ENCODE measurements around the gene FPR1. TPM values are rescaled to one million over a fixed set of nuclear protein-coding genes. Genes with fewer than 3 reads are reported as not detected.

Gene FPR1
- total RNA-seq, 1 donor from 2014 or later, result not detected

DNA sequence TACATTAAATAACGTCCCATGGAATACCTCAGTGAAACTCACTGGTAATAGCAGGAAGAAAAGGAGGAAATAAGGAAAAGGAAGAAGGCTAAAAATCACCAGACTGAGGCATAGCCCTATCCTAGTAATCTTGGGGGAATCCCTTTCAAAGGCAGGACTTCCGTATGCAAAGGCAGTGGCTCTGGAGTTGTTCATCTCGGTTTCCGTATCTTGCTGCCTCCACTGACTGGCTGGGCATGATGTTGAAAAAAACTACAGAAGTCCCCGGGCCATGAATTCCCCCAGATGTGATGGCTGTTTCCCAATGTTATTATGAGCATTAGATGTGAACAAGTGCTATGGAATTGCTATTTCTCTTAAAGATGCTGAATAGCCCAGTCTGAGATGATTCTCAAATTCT, 14.8 kb upstream of the FPR1 start:
- TF ChIP-seq, protein P1, sequence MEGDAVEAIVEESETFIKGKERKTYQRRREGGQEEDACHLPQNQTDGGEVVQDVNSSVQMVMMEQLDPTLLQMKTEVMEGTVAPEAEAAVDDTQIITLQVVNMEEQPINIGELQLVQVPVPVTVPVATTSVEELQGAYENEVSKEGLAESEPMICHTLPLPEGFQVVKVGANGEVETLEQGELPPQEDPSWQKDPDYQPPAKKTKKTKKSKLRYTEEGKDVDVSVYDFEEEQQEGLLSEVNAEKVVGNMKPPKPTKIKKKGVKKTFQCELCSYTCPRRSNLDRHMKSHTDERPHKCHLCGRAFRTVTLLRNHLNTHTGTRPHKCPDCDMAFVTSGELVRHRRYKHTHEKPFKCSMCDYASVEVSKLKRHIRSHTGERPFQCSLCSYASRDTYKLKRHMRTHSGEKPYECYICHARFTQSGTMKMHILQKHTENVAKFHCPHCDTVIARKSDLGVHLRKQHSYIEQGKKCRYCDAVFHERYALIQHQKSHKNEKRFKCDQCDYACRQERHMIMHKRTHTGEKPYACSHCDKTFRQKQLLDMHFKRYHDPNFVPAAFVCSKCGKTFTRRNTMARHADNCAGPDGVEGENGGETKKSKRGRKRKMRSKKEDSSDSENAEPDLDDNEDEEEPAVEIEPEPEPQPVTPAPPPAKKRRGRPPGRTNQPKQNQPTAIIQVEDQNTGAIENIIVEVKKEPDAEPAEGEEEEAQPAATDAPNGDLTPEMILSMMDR (IDR thresholded peaks at IDR 0.05), result no peak
- H3K36me3 Mint-ChIP-seq (ENCODE audit: low read depth), result no peaks in the 10 kb centered on the region
- H3K27me3 Mint-ChIP-seq (ENCODE audit: low read depth), result no peaks in the 10 kb centered on the region
- no peaks in the 10 kb centered on the region for H3K4me1 Mint-ChIP-seq (ENCODE audit: low read depth)
- H3K4me3 Mint-ChIP-seq (ENCODE audit: unreplicated experiment), result no peak overlapping the region
- peaks cover 7% of the 10 kb centered on the region for H3K9me3 Mint-ChIP-seq (ENCODE audit: low read depth)
- no peak for DNase-seq (ENCODE audit: low spot score)
- no peak overlapping the region for H3K27ac Mint-ChIP-seq (ENCODE audit: unreplicated experiment)

DNA sequence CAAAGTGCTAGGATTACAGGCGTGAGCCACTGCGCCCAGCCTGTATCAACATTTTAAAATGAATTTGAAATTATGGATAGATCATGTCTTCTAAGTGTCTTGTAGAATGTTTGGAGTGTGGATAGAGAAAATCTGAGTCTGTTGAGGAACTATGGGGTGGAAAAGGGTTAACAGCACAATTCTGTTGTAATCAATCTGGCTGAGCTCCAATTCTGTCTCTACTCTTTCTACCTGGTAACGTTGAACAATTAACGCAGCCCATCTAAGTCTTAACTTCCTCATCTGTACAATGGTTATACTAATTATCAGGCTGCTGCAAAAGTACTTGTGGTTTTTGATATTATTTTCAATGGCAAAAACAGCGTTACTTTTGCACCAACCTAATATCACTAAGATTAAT, 13.4 kb upstream of the FPR1 start:
- TF ChIP-seq, protein P1 (IDR thresholded peaks at IDR 0.05), result no peak
- no peaks in the 10 kb centered on the region for H3K27me3 Mint-ChIP-seq (ENCODE audit: low read depth)
- no peak overlapping the region for H3K4me3 Mint-ChIP-seq (ENCODE audit: unreplicated experiment)

DNA sequence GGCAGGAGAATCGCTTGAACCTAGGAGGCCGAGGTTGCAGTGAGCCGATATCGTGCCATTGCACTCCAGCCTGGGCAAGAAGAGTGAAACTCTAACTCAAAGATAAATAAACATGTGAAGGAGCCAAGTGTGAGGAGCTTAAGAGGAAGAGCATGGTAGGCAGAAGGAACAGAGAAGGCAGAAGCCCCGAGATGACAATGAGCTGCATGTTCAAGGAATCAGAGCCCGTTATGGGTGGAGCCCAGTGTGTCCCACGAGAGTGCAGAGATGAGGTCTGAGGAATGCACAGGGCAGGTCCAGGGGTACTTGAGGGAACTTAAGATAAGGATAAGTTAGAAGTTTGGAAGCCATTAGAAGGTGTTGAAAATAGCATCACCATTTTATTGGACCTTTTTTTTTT, 10.0 kb upstream of the FPR1 start:
- Mint-ChIP-seq H3K4me3 (ENCODE audit: unreplicated experiment) (no peak overlapping the region), H3K27me3 (ENCODE audit: low read depth) (no peaks in the 10 kb centered on the region), H3K9me3 (ENCODE audit: low read depth) (peaks cover 9% of the 10 kb centered on the region), H3K36me3 (ENCODE audit: low read depth) (no peaks in the 10 kb centered on the region), H3K27ac (ENCODE audit: unreplicated experiment) (no peak overlapping the region), H3K4me1 (ENCODE audit: low read depth) (no peaks in the 10 kb centered on the region)
- TF ChIP-seq, protein P1 (IDR thresholded peaks at IDR 0.05), result no peak
- no peak for DNase-seq (ENCODE audit: low spot score)

More for the DNA sequence above, 13.4 kb upstream of the FPR1 start:
- H3K4me1 Mint-ChIP-seq (ENCODE audit: low read depth), result no peaks in the 10 kb centered on the region
- peaks cover 7% of the 10 kb centered on the region for H3K9me3 Mint-ChIP-seq (ENCODE audit: low read depth)
- no peak for DNase-seq (ENCODE audit: low spot score)
- H3K27ac Mint-ChIP-seq (ENCODE audit: unreplicated experiment), result no peak overlapping the region
- H3K36me3 Mint-ChIP-seq (ENCODE audit: low read depth), result no peaks in the 10 kb centered on the region

DNA sequence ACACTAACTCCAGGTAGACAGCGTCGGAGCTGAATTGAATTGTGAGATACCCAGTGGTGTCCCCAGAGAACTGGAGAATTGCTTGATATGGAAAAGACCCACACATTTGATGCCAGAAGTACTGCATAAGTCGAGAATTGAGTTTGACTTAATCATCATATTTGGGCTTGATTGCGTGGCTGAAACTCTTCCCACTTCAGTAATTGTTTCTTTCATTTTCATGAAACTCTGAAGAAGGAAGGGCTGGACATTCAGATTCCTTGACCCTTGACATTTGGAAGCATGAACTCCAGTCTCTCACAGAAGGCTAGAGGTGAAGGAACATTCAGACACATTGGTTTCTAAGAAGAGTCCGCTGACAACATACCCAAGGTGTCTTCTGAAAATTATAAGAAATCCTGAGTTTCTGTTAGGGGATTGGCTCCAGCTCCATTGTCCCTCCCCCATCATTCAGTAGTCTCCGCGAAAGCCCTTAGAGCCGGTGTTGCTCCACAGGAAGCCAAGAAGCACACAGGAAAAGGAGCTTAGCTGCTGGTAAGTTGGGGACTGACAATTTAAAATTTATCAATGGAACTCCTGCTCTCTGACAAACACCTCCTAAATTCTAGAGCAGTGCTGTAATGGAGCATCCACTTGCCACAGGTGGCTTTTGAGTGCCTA, 9.1 kb upstream of the FPR1 start, which contains the start of gene FPR2:
Gene FPR2, plus strand, starts transcription at position 484 of the 660 bp plus-strand sequence. CDS start 7,479 bp downstream, outside the sequence.
- no peaks in the 10 kb centered on the region for H3K27me3 Mint-ChIP-seq (ENCODE audit: low read depth)
- TF ChIP-seq, protein P1 (IDR thresholded peaks at IDR 0.05), result no peak
- no peak within 1 kb of the TSS for H3K27ac Mint-ChIP-seq (ENCODE audit: unreplicated experiment)

DNA sequence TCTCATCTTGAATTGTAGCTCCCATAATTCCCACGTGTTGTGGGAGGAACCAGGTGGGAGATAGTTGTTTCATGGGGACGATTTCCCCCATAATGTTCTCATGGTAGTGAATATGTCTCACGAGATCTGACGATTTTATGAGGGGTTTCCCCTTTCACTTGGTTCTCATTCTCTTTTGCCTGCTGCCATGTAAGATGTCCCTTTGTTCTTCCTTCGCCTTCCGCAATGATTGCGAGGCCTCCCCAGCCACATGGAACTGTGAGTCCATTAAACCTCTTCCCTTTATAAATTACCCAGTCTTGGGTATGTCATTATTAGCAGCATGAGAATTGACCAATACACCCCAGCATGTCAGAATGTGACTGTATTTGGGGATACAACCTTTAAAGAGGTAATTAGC, 3.9 kb upstream of the FPR1 start:
- no peaks in the 10 kb centered on the region for H3K36me3 Mint-ChIP-seq (ENCODE audit: low read depth)
- no peaks in the 10 kb centered on the region for H3K27me3 Mint-ChIP-seq (ENCODE audit: low read depth)
- H3K4me1 Mint-ChIP-seq (ENCODE audit: low read depth), result no peaks in the 10 kb centered on the region
- no peak overlapping the region for H3K4me3 Mint-ChIP-seq (ENCODE audit: unreplicated experiment)
- TF ChIP-seq, protein P1 (IDR thresholded peaks at IDR 0.05), result no peak
- H3K27ac Mint-ChIP-seq (ENCODE audit: unreplicated experiment), result no peak overlapping the region
- no peak for DNase-seq (ENCODE audit: low spot score)
- H3K9me3 Mint-ChIP-seq (ENCODE audit: low read depth), result peaks cover 10% of the 10 kb centered on the region

More for the DNA sequence above, 9.1 kb upstream of the FPR1 start, which contains the start of gene FPR2:
- DNase-seq (ENCODE audit: low spot score), result no peak
- Mint-ChIP-seq H3K4me3 (ENCODE audit: unreplicated experiment) (no peak within 1 kb of the TSS), H3K9me3 (ENCODE audit: low read depth) (peaks cover 11% of the 10 kb centered on the region), H3K4me1 (ENCODE audit: low read depth) (no peaks in the 10 kb centered on the region), H3K36me3 (ENCODE audit: low read depth) (no peaks in the 10 kb centered on the region)
